NB4 (cell line): ENCODE data around the gene TRIM45.

Source experiments
- POLR2A ChIP-seq: IDR thresholded peaks from 2 replicates; pipeline ENCODE4 v1.6.1; 2011; ENCODE audit warnings: mild to moderate bottlenecking; ENCODE audit not compliant: insufficient read length; ENCODE audit errors: extremely low read depth
- TF ChIP-seq, protein P1 (sequence below): IDR thresholded peaks from one replicate; pipeline ENCODE4 v1.5.1; 2012; ENCODE audit warnings: low read depth, low read length
- TF ChIP-seq, protein P2 (sequence below): IDR thresholded peaks from 2 replicates; pipeline ENCODE4 v1.6.1; 2011; ENCODE audit warnings: low read depth, low read length

- TF ChIP-seq POLR2A, result no peak
- TF ChIP-seq, protein P1, sequence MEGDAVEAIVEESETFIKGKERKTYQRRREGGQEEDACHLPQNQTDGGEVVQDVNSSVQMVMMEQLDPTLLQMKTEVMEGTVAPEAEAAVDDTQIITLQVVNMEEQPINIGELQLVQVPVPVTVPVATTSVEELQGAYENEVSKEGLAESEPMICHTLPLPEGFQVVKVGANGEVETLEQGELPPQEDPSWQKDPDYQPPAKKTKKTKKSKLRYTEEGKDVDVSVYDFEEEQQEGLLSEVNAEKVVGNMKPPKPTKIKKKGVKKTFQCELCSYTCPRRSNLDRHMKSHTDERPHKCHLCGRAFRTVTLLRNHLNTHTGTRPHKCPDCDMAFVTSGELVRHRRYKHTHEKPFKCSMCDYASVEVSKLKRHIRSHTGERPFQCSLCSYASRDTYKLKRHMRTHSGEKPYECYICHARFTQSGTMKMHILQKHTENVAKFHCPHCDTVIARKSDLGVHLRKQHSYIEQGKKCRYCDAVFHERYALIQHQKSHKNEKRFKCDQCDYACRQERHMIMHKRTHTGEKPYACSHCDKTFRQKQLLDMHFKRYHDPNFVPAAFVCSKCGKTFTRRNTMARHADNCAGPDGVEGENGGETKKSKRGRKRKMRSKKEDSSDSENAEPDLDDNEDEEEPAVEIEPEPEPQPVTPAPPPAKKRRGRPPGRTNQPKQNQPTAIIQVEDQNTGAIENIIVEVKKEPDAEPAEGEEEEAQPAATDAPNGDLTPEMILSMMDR, result no peak
- TF ChIP-seq, protein P2, sequence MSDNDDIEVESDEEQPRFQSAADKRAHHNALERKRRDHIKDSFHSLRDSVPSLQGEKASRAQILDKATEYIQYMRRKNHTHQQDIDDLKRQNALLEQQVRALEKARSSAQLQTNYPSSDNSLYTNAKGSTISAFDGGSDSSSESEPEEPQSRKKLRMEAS, result no peak
These were observed 4.8 kb downstream of the TRIM45 start for GRCh38 chr1:117116784-117117130.
